RCC 7860 (cell line): Measurements from ENCODE around the gene B3GAT3.
"Not testable (repeated sequence)": the region's sequence is repeated elsewhere in the genome, so short reads cannot be mapped to it uniquely, and the experiment has no call there.

Source experiments
- DNase-seq: peaks from one replicate; pipeline ENCODE4 v3.0.0-alpha.2; 2015; ENCODE audit warnings: low spot score
- FAIRE-seq: peaks from 2 replicates; lab custom pipeline; 2012; peaks lifted over from hg19 to GRCh38; lab: Jason Lieb, UNC

B3GAT3 gene

DNA sequence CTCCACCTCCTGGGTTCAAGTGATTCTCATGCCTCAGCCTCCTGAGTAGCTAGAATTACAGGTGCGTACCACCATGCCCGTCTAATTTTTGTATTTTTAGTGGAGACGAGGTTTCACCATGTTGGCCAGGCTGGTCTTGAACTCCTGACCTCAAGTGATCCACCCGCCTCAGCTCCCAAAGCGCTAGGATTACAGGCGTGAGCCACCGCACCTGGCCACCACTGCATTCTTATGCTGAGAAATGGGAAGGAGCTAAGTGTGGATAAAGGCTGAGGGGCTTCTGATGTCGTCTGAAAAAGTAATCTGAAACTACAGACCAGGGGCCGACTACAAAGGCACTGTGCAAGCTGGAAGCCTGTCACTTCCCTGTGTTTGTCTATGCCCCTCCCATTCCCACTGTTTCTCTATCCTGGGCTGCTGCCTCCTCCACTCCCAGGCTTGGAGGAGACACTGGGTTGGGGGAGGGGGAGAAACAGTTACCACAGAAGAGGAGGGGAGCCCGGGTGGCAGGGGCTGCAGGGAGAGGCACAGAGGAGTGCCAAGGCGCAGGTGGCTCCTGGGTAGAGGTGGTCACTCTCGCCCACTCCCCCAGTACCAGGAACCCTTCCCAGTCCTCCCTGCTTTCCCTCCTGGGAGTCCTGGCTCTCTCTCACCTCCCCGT is 17.2 kb downstream of the B3GAT3 start:
- no peak for FAIRE-seq
- no peak for DNase-seq

DNA sequence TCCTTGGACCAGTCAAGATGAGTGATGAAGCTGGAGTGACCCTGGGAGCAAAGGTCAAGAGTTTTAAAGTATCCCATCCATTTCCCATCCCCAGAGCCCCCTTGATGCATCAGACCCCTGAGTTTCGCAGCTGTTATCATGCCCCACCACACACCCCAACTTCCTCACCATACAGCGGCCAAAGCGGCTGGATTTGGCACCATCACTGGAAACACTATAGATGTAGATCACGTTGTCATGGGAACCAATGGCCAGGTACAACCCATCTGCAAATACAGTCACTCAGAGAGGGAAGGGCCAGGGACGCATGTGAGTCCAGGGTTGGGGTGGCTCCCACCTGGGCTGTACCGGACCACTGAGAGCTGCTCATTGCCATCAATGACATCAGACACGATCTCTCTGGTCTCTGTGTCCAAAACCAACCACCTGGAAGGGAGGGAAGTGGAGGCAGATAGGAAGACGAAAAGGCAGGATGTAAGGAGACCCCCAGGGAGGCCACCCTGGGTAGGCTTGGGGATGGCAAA is 17.9 kb downstream of the B3GAT3 start:
- DNase-seq (no peak), FAIRE-seq (no peak)

DNA sequence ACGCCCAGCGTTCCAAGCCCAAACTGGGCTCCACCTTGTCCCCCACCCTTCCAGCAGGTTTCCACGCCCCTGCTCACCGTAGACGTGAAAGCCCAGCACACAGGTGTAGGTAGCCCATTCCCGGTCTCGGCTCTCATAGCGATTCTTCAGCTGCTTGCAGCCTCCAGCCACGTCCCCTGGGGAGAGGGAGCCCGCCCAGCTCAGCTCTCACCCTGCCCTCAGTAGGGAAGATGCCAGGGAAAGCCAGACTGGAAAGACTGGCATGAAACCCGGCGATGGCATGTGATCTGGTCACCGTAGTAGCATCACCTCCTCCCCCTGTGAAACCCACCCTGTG is 18.7 kb downstream of the B3GAT3 start:
- FAIRE-seq, result no peak
- DNase-seq, result no peak

DNA sequence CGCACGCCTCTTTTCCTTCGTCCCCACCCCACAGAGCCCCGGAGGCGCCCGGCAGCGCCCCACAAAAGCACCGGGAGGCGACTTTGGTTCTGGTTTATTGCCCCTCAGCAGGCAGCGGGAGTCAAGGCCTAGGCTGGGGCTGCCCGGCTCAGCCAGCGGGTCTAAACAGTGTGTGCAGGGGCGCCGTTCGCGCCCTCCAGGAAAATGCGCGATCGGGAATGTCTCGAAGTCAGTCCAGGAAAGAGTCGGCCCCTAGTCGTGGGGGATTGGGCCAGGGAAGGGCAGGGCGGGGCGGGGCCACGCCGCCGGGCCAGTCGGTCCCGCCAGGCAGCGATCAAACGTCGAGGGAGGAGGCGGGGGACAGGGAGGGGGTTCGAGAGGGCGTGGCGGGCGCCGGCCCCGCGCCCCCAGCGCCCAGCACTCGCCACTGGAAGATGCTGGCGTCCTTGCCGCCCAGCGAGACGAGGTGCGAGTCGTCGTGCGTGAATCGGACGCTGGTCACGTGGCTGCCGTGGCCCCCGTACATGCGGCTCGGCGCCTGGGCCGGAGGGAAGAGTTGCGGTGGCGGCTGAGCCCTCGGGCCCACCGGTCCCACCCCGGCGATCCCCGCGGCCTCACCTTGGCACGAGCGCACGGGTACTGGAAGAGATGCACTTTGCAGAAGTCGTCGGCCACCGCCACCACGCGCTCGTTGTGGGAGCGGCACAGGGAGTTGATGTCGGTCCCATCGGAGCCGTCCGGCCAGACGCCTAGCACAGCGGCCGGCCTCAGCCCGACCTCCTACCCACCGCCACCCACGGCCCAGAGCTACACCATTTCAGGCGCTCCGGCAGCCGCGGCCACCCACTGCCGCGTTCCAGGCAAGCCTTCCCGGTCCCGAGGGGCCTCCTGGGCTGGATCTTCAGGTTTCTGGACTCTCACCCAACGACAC is 19.4 kb downstream of the B3GAT3 start:
- no peak for DNase-seq
- no peak for FAIRE-seq

- FAIRE-seq (peak; percentile 87), DNase-seq (peak; percentile 93)
Observed at GRCh38 chr11:62601372-62602140, 20.2 kb downstream of the B3GAT3 start, which contains the start of gene MTA2. Gene MTA2 (minus strand): TSS chr11:62601865. CDS start chr11:62601450, 415 bp downstream.

- FAIRE-seq, result no peak
Observed at GRCh38 chr11:62601122-62601371, 20.7 kb downstream of the B3GAT3 start.

GRCh38 chr11:62600367-62601121 is 21.2 kb downstream of the B3GAT3 start:
- FAIRE-seq (no peak), DNase-seq (no peak)

More at GRCh38 chr11:62601122-62601371, 20.7 kb downstream of the B3GAT3 start:
- DNase-seq, result no peak

- DNase-seq (no peak), FAIRE-seq (no peak)
Observed at GRCh38 chr11:62599901-62600300, 21.9 kb downstream of the B3GAT3 start.

GRCh38 chr11:62599069-62599696 is 22.6 kb downstream of the B3GAT3 start:
- DNase-seq (peak; percentile 89), FAIRE-seq (peak; percentile 83)

DNA sequence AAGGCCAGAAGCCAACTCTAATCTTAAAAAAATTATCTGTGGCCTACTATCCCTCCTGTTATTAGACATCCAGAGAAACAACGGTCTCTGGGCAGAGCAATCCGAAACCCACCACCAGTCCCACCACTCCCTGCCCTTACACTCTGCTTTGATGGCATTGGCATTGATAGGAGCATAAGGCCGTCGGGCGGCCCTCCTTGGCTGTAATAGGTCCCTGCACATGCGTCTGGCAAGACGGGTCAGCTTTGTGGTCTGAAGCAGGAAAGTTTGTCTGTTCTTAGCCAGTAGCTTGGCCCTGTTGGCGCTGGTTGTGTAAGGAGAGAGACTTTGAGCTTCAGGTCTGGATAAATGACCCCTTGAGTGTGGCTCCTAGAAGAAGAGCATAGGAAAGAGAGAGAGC is 26.7 kb downstream of the B3GAT3 start:
- FAIRE-seq, result no peak
- DNase-seq, result no peak

- FAIRE-seq (no peak), DNase-seq (peak; percentile 34)
Observed at GRCh38 chr11:62593434-62594044, 28.2 kb downstream of the B3GAT3 start.

DNA sequence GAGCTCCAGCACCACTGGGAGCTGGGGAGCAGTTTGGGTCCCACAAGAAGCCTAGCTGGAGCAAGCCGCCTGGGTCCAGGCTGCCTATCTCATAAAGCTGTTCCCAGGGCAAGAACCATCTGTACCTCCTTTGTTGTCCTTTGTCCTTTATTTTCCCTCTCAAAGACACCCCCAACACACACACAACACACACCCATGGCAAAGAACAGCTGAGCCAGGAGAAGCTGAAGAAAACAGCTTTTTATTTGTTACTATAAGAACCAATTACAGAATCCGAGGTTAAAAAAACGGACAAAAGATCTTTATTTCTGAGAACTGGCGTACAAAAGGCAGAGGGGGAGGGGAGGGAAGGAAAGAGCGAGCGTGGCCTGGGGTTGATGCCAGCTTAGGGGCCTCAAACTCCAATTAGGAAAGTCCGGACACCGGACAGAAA is 28.8 kb downstream of the B3GAT3 start:
- no peak for FAIRE-seq
- DNase-seq, result no peak

- FAIRE-seq, result no peak
Observed at GRCh38 chr11:62592146-62592815, 29.5 kb downstream of the B3GAT3 start.

GRCh38 chr11:62591448-62592145 is 30.2 kb downstream of the B3GAT3 start, which contains the start of gene TUT1:
Gene TUT1 (minus strand): TSS chr11:62591523. CDS start chr11:62591485, 38 bp downstream.
- FAIRE-seq (peak; percentile 89), DNase-seq (peak; percentile 96)

More at GRCh38 chr11:62592146-62592815, 29.5 kb downstream of the B3GAT3 start:
- DNase-seq, result no peak

DNA sequence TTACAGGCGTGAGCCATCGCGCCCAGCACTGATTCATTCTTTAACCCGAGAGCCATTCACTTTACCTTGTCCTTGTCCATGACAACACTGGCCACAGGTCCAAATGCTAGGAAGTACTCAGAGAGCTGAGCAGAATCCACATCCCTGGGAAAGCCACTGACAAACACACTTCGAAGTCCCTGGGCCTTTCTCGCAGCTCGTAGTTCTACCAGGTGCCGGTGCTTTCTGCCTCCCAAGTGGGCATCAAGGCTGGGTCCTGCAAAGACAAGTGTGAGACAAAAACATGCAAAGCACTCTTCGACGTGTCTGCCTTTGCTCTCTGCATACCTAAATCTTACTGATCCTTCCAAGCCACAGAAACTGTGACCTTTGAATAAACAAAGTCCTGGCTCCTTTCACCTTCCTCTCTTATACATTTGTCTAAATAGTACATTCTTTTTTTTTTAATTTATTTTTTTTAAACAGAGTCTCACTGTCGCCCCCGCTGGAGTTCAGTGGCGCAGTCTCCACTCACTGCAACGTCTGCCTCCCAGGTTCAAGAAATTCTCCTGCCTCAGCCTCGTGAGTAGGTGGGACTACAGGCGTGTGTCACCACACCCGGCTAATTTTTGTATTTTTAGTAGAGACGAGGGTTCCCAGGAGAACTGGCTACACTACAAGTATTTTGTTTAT is 32.7 kb downstream of the B3GAT3 start:
- DNase-seq, result no peak
- FAIRE-seq, result no peak

DNA sequence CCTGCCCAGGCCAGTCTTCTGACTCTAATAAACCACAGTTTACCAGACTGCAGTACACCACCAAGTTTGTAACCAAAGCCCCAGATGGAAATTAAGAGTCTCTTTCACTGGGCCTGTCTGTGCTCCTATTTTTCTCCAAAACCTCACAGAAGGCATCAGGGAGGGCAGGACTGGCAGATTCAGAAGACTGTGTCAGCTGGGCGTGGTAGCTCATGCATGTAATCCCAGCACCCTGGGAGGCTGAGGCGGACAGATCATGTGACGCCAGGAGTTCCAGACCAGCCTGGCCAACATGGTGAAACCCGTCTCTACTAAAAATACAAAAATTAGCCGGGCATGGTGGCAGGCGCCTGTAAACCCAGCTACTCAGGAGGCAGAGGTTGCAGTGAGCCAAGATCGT is 36.4 kb downstream of the B3GAT3 start:
- FAIRE-seq, DNase-seq: not testable (repeated sequence)

- not testable (repeated sequence) for FAIRE-seq, DNase-seq
Observed at GRCh38 chr11:62581735-62582134, 40.1 kb downstream of the B3GAT3 start.
